Posterior vena cava (tissue), 2 donors: Measurements from ENCODE around the gene P2RY10. TPM values are rescaled to one million over a fixed set of nuclear protein-coding genes. Genes with fewer than 3 reads are reported as not detected.
"Not testable (repeated sequence)": the region's sequence is repeated elsewhere in the genome, so short reads cannot be mapped to it uniquely, and the experiment has no call there.

Source experiments
- DNase-seq: peaks from one replicate; pipeline ENCODE4 v3.0.0-alpha.2; 2020; ENCODE audit warnings: low spot score
- intact Hi-C, 2 donors: fragments of 100-400 bp; cut with DNase I; formaldehyde crosslinking; loops; one replicate each; pipeline versions ENCODE4 v1.14.1 to v1.14.2; 2022 to 2023
- microRNA-seq, 2 donors: library from miRNA; unstranded; fragments of <30 nt; microRNA quantifications; one replicate each; pipeline ENCODE4 v1.2.0, GENCODE V29; 2020 to 2021; ENCODE audit warnings: borderline microRNAs expressed in 2 of 2
- total RNA-seq, 2 donors: library from RNA; stranded (reverse); fragmentation: NEBNext Ultra II Directional; extraction: Animal tissue kit (Norgen Biotek cat#: 25700); gene quantifications; one replicate each; pipeline ENCODE4 v1.2.1, GENCODE V29; 2021
- donor health status: DM: yes; HTN: yes; CAD: no.
- donor health status: DM: yes; HTN: yes; CAD: no.

Gene P2RY10
- total RNA-seq, 2 donors from 2014 or later = not detected

- intact Hi-C loops, DNase-seq: not testable (repeated sequence)
These were observed 62.3 kb downstream of the P2RY10 start for GRCh38 chrX:79007540-79007939.

Small RNA genes lying within 50 kb of the gene (microRNA-seq; reads per million reads assigned to microRNA genes)
- 0 reads per million in 2 donors for gene MIR4328

Other genes with a start within 250 kb of the P2RY10 start
- gene LPAR4, start 197.7 kb upstream of the P2RY10 start, total RNA-seq = 1 to 10 TPM; 1.4 to 1.6 TPM
- gene GPR174, start 199.3 kb downstream of the P2RY10 start, total RNA-seq = under 1 TPM; 0.23 to 0.29 TPM